PFSK-1 (cell line): Measurements from ENCODE around the gene DPF3.

Source experiments
- POLR2AphosphoS5 ChIP-seq: IDR thresholded peaks from 2 replicates; pipeline ENCODE4 v1.6.1; 2012; ENCODE audit warnings: low read depth, mild to moderate bottlenecking, control low read depth, low read length, moderate library complexity
- REST ChIP-seq, 2 experiments: IDR thresholded peaks; 2 replicates each; pipeline versions ENCODE4 v1.6.1 to v1.8.0; 2011 to 2012; ENCODE audit warnings: low read depth in 2 of 2, low read length in 2 of 2, control low read depth in 1 of 2, inconsistent platforms in 1 of 2, mild to moderate bottlenecking in 1 of 2, moderate library complexity in 1 of 2; ENCODE audit not compliant: insufficient read depth in 1 of 2
- TAF1 ChIP-seq: IDR thresholded peaks from 2 replicates; pipeline ENCODE4 v1.6.1; 2012; ENCODE audit warnings: low read length, control low read depth, borderline replicate concordance; ENCODE audit not compliant: insufficient read depth

DNA sequence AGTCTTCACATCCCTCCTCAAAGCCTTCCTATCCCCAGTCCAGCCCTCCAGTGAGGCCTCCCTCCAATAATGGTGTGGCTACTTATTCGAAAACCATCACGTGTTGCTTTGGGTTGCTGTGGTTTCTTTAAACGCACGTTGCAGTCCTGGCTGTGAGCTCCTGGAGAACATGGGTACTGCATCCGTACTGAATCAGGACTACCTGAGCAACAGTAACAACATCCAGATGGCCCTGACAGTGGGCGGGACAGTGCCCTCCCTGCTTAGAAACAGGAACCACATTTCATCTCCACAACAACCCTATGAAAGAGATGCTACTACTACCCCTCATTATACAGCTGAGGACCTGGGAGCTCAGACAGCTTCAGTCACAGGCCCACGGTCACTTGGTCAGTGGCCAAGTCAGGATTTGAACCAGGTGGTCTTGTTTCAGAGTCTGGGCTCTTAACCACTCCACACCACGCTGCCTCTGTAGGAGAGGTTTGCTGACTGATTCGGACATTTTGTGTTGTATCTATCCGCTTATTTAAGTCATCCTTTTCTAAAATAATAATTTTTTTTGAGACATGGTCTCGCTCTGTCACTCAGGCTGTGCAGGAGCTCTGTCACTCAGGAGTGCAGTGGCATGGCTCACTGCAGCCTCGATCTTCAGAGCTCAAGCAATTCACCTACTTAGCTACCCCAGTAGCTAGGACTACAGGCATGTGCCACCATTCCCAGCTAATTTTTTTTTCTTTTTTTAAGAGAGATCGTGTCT lies 104.8 kb downstream of the DPF3 start:
- TF ChIP-seq REST (IDR thresholded peaks at IDR 0.05; ENCODE audit: insufficient read depth in 1 of 2, low read depth in 2 of 2, low read length in 2 of 2) (no peak), TAF1 (no peak), POLR2AphosphoS5 (no peak)
